Breast epithelium (tissue), 3 donors: ENCODE data around the gene MAP3K14.

Experiments
- CTCF ChIP-seq, 3 donors: fragments of 450-650 bp; IDR thresholded peaks; one replicate each; pipeline ENCODE4 v1.5.1; 2016 to 2017; ENCODE audit warnings: antibody characterized with exemption in 3 of 3, mild to moderate bottlenecking in 3 of 3, moderate library complexity in 3 of 3
- POLR2AphosphoS5 ChIP-seq, 3 donors: sonication (generic); formaldehyde crosslinking; IDR thresholded peaks; one replicate each; pipeline ENCODE4 v1.6.1; 2017; ENCODE audit warnings: antibody characterized with exemption in 3 of 3

- TF ChIP-seq CTCF (IDR thresholded peaks at IDR 0.05) (peak in 2 of 3 donors; percentile 12 to 33), POLR2AphosphoS5 (IDR thresholded peaks at IDR 0.05) (no peak)
Observed at GRCh38 chr17:45270828-45271418, 45.9 kb downstream of the MAP3K14 start.
